ENCODE measurements around the gene KCNJ6. TPM values are rescaled to one million over a fixed set of nuclear protein-coding genes. Genes with fewer than 3 reads are reported as not detected.
"Not testable (repeated sequence)": the region's sequence is repeated elsewhere in the genome, so short reads cannot be mapped to it uniquely, and the experiment has no call there.

The KCNJ6 gene
- total RNA-seq, 1 donor from 2014 or later, result 0.52 TPM

DNA sequence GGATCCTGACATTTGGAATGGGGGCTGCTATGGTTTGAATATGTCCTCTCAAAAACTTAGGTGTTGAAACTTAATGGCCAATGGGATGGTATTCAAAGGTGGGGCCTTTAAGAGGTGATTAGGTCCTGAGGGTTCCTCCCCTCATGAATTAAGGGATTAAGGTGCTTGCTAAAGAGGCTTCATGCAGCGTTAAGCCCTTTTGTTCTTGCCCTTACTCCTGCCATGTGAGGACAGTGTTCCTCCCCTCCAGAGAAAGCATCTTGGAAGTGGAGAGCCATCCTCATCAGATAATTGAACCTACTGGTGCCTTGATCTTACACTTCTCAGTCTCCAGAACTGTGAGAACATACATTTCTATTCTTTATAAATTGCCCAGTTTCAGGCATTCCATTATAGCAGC is 146.6 kb downstream of the KCNJ6 start:
- Histone ChIP-seq H3K4me3 (ENCODE audit: low read length in 3 of 3) (no peak overlapping the region), H3K9ac (ENCODE audit: low read depth in 1 of 3, low read length in 3 of 3) (no peak overlapping the region), H3K27ac (ENCODE audit: low read depth, low read length) (no peak overlapping the region), H3K9me3 (ENCODE audit: control insufficient read depth in 3 of 3, low read length in 3 of 3) (no peaks in the 10 kb centered on the region), H3K36me3 (ENCODE audit: control insufficient read depth in 3 of 3, insufficient read depth in 3 of 3, low read length in 3 of 3) (no peaks in the 10 kb centered on the region), H3K4me1 (ENCODE audit: control insufficient read depth in 3 of 3, insufficient read depth in 3 of 3, low read length in 3 of 3) (no peaks in the 10 kb centered on the region), H3K27me3 (ENCODE audit: control insufficient read depth in 3 of 3, insufficient read depth in 3 of 3, low read length in 3 of 3) (peaks cover 0 to 4% (median 0%) of the 10 kb centered on the region in 3 donors)

DNA sequence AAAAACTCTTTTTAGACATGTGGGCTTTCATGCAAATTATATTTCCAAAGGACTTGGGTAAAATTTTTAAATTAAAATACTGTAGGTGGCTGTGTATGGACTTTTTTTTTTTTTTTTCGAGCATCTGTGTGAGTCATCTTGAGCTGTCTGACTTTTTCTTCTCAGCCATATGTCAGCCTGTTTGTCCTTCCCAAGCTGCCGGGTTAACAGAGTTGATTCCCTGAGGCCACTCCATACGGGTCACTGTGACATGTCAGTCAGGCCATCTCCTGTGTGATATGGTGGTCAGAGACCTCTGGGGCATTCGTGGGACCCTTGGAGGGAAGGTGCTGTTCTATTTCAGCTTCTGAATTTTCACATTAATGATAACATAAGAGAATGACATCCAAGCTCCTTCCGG is 148.3 kb downstream of the KCNJ6 start:
- Histone ChIP-seq H3K4me1 (ENCODE audit: control insufficient read depth in 3 of 3, insufficient read depth in 3 of 3, low read length in 3 of 3) (peaks cover 0 to 4% (median 0%) of the 10 kb centered on the region in 3 donors), H3K27ac (ENCODE audit: low read depth, low read length) (no peak overlapping the region), H3K27me3 (ENCODE audit: control insufficient read depth in 3 of 3, insufficient read depth in 3 of 3, low read length in 3 of 3) (peaks cover 0 to 5% (median 4%) of the 10 kb centered on the region in 3 donors), H3K36me3 (ENCODE audit: control insufficient read depth in 3 of 3, insufficient read depth in 3 of 3, low read length in 3 of 3) (no peaks in the 10 kb centered on the region), H3K9ac (ENCODE audit: low read depth in 1 of 3, low read length in 3 of 3) (no peak overlapping the region), H3K9me3 (ENCODE audit: control insufficient read depth in 3 of 3, low read length in 3 of 3) (no peaks in the 10 kb centered on the region), H3K4me3 (ENCODE audit: low read length in 3 of 3) (no peak overlapping the region)

DNA sequence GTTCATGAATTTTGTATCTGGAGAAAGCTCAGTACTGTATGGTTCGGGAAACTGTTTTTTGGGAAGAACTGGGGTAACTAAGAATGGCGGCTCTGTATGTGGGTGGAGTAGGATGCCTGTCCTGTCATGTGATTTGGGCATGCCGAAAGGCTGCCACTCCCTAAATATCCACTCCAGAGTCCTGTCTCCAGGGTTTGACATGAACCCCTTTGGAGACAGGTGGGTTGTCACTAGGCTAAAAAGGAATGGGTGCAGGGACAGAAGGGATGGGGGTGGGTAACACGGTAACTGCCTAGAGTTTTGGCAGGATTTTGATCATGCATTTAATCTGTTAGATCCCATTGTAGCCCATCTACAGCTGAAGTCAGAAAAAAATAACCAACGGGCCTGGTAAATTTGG is 150.1 kb downstream of the KCNJ6 start:
- no peak overlapping the region for H3K9ac ChIP-seq (ENCODE audit: low read depth in 1 of 3, low read length in 3 of 3)
- peaks cover 4 to 10% (median 5%) of the 10 kb centered on the region in 3 donors for H3K4me1 ChIP-seq (ENCODE audit: control insufficient read depth in 3 of 3, insufficient read depth in 3 of 3, low read length in 3 of 3)
- peaks cover 0 to 7% (median 5%) of the 10 kb centered on the region in 3 donors for H3K27me3 ChIP-seq (ENCODE audit: control insufficient read depth in 3 of 3, insufficient read depth in 3 of 3, low read length in 3 of 3)
- H3K27ac ChIP-seq (ENCODE audit: low read depth, low read length), result no peak overlapping the region
- no peaks in the 10 kb centered on the region for H3K36me3 ChIP-seq (ENCODE audit: control insufficient read depth in 3 of 3, insufficient read depth in 3 of 3, low read length in 3 of 3)
- no peak overlapping the region for H3K4me3 ChIP-seq (ENCODE audit: low read length in 3 of 3)
- no peaks in the 10 kb centered on the region for H3K9me3 ChIP-seq (ENCODE audit: control insufficient read depth in 3 of 3, low read length in 3 of 3)

DNA sequence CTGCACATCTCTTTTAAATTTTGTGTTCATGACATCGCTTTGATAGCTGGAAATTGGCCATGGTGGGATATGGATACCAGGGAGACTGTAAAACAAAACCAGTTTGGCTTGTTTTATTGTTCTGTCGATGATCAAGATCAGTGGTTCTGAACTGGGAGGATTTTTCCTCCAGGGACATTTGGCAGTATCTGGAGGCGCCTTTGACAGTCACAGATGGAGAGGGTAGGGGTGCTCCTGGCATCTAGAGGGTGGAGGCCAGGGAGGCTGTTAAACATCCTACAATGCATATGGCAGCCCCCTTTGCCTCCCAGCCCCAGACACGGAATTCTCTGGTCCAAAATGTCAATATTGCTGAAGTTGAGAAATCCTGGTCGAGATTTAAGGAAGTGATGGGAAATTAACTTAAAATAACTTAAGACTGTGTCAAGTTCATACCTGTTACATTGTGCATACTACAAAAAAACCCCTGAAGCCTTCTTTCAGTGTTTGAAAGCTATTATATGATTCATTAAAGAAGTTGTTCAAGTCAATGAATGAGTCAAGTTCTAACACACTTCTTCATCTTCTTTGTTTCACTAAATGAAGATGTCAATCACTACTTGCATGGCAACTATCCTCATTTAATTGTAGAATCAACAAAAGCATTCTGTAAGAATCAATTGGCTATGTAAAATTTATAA is 150.9 kb downstream of the KCNJ6 start:
- no peaks in the 10 kb centered on the region for H3K9me3 ChIP-seq (ENCODE audit: control insufficient read depth in 3 of 3, low read length in 3 of 3)
- no peak overlapping the region for H3K27ac ChIP-seq (ENCODE audit: low read depth, low read length)
- H3K9ac ChIP-seq (ENCODE audit: low read depth in 1 of 3, low read length in 3 of 3), result no peak overlapping the region
- H3K27me3 ChIP-seq (ENCODE audit: control insufficient read depth in 3 of 3, insufficient read depth in 3 of 3, low read length in 3 of 3), result peaks cover 0 to 12% (median 8%) of the 10 kb centered on the region in 3 donors
- H3K4me3 ChIP-seq (ENCODE audit: low read length in 3 of 3), result no peak overlapping the region
- peaks cover 4 to 10% (median 5%) of the 10 kb centered on the region in 3 donors for H3K4me1 ChIP-seq (ENCODE audit: control insufficient read depth in 3 of 3, insufficient read depth in 3 of 3, low read length in 3 of 3)
- H3K36me3 ChIP-seq (ENCODE audit: control insufficient read depth in 3 of 3, insufficient read depth in 3 of 3, low read length in 3 of 3), result no peaks in the 10 kb centered on the region

DNA sequence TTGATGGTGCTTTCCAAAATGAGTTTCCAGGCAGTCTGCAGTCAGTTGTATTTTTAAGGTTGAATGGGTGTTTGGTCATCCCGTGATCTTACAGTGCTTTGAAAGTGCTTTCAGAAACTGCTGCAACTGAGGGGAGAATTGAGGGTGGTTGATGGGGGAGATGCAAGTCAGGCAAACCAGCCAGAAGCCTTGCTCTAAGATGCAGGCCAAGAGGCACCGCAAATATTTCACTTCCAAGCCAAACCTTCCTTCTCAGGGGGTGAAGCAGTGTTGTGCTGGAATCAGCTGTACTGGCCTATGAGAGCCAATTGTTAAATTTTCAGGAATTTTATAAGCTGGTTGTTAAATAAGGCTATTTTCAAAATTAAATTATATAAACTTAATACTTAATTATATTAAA is 151.6 kb downstream of the KCNJ6 start:
- no peak overlapping the region for H3K27ac ChIP-seq (ENCODE audit: low read depth, low read length)

DNA sequence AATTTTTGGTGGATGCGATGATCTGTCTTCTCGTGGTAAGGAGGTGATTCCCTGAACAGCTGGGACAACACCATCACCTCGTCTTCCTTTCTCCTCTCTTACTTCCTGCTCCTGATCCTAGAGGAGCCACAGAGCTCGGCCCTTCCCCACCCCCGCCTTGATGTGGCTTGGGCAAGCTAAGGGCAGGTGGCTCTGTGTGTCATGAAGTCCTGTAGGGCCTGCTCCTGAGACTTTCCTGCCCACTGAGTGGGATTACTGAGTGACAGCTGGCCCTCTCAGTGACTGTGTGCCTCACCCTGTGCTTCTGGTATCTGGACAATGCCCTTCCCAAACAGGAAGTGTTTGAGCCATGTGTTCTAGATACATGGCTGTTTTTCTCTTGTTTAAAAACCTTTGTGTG is 153.0 kb downstream of the KCNJ6 start:
- Histone ChIP-seq H3K27ac (ENCODE audit: low read depth, low read length) (no peak overlapping the region), H3K4me3 (ENCODE audit: low read length in 3 of 3) (no peak overlapping the region), H3K27me3 (ENCODE audit: control insufficient read depth in 3 of 3, insufficient read depth in 3 of 3, low read length in 3 of 3) (peaks cover 5 to 16% (median 12%) of the 10 kb centered on the region in 3 donors), H3K9ac (ENCODE audit: low read depth in 1 of 3, low read length in 3 of 3) (no peak overlapping the region), H3K4me1 (ENCODE audit: control insufficient read depth in 3 of 3, insufficient read depth in 3 of 3, low read length in 3 of 3) (peaks cover 4 to 10% (median 5%) of the 10 kb centered on the region in 3 donors), H3K36me3 (ENCODE audit: control insufficient read depth in 3 of 3, insufficient read depth in 3 of 3, low read length in 3 of 3) (no peaks in the 10 kb centered on the region), H3K9me3 (ENCODE audit: control insufficient read depth in 3 of 3, low read length in 3 of 3) (no peaks in the 10 kb centered on the region)

More for the DNA sequence above, 151.6 kb downstream of the KCNJ6 start:
- H3K36me3 ChIP-seq (ENCODE audit: control insufficient read depth in 3 of 3, insufficient read depth in 3 of 3, low read length in 3 of 3), result no peaks in the 10 kb centered on the region
- H3K9ac ChIP-seq (ENCODE audit: low read depth in 1 of 3, low read length in 3 of 3), result no peak overlapping the region
- no peak overlapping the region for H3K4me3 ChIP-seq (ENCODE audit: low read length in 3 of 3)
- H3K27me3 ChIP-seq (ENCODE audit: control insufficient read depth in 3 of 3, insufficient read depth in 3 of 3, low read length in 3 of 3), result peaks cover 0 to 13% (median 11%) of the 10 kb centered on the region in 3 donors
- no peaks in the 10 kb centered on the region for H3K9me3 ChIP-seq (ENCODE audit: control insufficient read depth in 3 of 3, low read length in 3 of 3)
- peaks cover 4 to 10% (median 5%) of the 10 kb centered on the region in 3 donors for H3K4me1 ChIP-seq (ENCODE audit: control insufficient read depth in 3 of 3, insufficient read depth in 3 of 3, low read length in 3 of 3)

DNA sequence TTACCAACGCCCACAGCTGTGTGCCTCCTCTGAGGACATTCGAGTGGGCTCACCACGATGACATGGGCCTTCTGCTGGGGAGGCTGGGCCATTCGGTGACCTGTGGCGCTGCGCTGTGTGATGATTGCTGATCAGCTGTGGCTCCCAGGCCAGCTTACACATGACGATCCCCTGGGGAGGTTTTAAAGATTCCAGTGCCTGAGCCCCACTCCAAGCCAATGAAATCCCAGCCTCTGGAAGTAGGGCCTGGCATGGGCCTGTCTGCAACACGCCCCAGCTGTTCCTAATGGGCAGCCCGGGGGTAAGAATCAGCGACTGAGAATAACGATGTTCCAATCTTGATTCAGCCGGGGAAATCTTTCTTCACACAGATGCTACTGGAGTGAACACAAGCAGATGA is 153.7 kb downstream of the KCNJ6 start:
- Histone ChIP-seq H3K4me3 (ENCODE audit: low read length in 3 of 3) (no peak overlapping the region), H3K9ac (ENCODE audit: low read depth in 1 of 3, low read length in 3 of 3) (no peak overlapping the region), H3K27ac (ENCODE audit: low read depth, low read length) (no peak overlapping the region)

DNA sequence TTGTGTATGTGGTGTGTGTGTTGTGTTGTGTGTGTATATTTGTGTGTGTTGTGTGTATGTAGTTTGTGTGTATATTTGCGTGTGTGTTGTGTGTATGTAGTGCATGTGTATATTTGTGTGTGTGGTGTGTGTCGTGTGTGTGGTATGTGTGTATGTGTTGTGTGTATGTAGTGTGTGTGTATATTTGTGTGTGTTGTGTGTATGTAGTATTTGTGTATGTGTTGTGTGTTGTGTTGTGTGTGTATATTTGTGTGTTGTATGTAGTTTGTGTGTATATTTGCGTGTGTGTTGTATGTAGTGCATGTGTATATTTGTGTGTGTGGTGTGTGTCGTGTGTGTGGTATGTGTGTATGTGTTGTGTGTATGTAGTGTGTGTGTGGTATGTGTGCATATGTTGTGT is 154.9 kb downstream of the KCNJ6 start:
- not testable (repeated sequence) for H3K9me3 ChIP-seq (ENCODE audit: control insufficient read depth in 3 of 3, low read length in 3 of 3); H3K4me3 ChIP-seq (ENCODE audit: low read length in 3 of 3); H3K9ac ChIP-seq (ENCODE audit: low read depth in 1 of 3, low read length in 3 of 3); H3K36me3 ChIP-seq (ENCODE audit: control insufficient read depth in 3 of 3, insufficient read depth in 3 of 3, low read length in 3 of 3); H3K27ac ChIP-seq (ENCODE audit: low read depth, low read length)
- H3K4me1 ChIP-seq (ENCODE audit: control insufficient read depth in 3 of 3, insufficient read depth in 3 of 3, low read length in 3 of 3), result peaks cover 4 to 10% (median 5%) of the 10 kb centered on the region in 3 donors
- peaks cover 5 to 18% (median 12%) of the 10 kb centered on the region in 3 donors for H3K27me3 ChIP-seq (ENCODE audit: control insufficient read depth in 3 of 3, insufficient read depth in 3 of 3, low read length in 3 of 3)

More for the DNA sequence above, 153.7 kb downstream of the KCNJ6 start:
- H3K27me3 ChIP-seq (ENCODE audit: control insufficient read depth in 3 of 3, insufficient read depth in 3 of 3, low read length in 3 of 3), result peaks cover 5 to 16% (median 12%) of the 10 kb centered on the region in 3 donors
- H3K36me3 ChIP-seq (ENCODE audit: control insufficient read depth in 3 of 3, insufficient read depth in 3 of 3, low read length in 3 of 3), result no peaks in the 10 kb centered on the region
- peaks cover 4 to 10% (median 5%) of the 10 kb centered on the region in 3 donors for H3K4me1 ChIP-seq (ENCODE audit: control insufficient read depth in 3 of 3, insufficient read depth in 3 of 3, low read length in 3 of 3)
- peaks cover 0 to 2% (median 0%) of the 10 kb centered on the region in 3 donors for H3K9me3 ChIP-seq (ENCODE audit: control insufficient read depth in 3 of 3, low read length in 3 of 3)

DNA sequence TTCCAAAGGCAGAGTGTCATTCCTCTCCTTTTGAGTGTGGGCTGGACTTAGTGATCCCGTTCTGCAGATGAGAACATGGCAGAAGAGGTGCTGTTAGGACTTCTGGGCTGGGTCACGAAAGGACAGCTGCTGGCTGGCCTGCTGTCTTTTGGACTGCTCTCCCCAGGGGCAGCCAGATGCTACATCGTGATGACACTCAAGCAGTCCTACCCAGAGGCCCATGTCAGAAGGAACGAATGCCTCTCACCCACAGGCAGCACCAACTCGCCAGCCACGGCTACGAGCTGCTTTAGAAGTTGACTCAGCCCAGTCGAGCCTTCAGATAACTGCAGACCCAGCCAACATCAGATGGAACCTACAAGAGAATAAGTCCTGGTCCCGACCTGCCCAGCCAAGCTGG is 156.5 kb downstream of the KCNJ6 start:
- Histone ChIP-seq H3K9me3 (ENCODE audit: control insufficient read depth in 3 of 3, low read length in 3 of 3) (peaks cover 0 to 2% (median 0%) of the 10 kb centered on the region in 3 donors), H3K4me1 (ENCODE audit: control insufficient read depth in 3 of 3, insufficient read depth in 3 of 3, low read length in 3 of 3) (peaks cover 4 to 10% (median 5%) of the 10 kb centered on the region in 3 donors), H3K4me3 (ENCODE audit: low read length in 3 of 3) (no peak overlapping the region), H3K36me3 (ENCODE audit: control insufficient read depth in 3 of 3, insufficient read depth in 3 of 3, low read length in 3 of 3) (no peaks in the 10 kb centered on the region), H3K27ac (ENCODE audit: low read depth, low read length) (no peak overlapping the region), H3K27me3 (ENCODE audit: control insufficient read depth in 3 of 3, insufficient read depth in 3 of 3, low read length in 3 of 3) (peaks cover 5 to 21% (median 12%) of the 10 kb centered on the region in 3 donors), H3K9ac (ENCODE audit: low read depth in 1 of 3, low read length in 3 of 3) (no peak overlapping the region)

DNA sequence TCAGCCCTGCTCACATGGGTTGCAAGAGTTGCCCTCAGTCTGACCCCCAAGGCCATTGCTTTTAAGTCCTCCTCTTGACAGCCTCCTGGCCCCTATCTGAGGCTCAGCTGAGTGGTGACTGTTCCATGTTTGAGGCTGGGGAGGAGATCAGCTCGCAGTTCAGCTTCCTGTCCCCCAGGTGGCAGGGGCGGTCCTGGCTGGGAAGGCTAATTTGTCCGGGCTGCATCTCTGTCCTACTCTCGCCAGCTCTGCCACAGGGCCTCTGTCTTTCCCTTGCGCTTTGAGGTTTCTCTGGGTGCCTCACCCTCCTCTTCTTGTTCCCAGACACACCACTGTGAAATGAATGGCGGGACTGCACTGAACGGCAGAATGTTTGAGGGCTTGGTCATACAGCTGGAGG is 157.3 kb downstream of the KCNJ6 start:
- peaks cover 0 to 2% (median 0%) of the 10 kb centered on the region in 3 donors for H3K9me3 ChIP-seq (ENCODE audit: control insufficient read depth in 3 of 3, low read length in 3 of 3)
- no peak overlapping the region for H3K9ac ChIP-seq (ENCODE audit: low read depth in 1 of 3, low read length in 3 of 3)
- peaks cover 5 to 22% (median 12%) of the 10 kb centered on the region in 3 donors for H3K27me3 ChIP-seq (ENCODE audit: control insufficient read depth in 3 of 3, insufficient read depth in 3 of 3, low read length in 3 of 3)
- no peaks in the 10 kb centered on the region for H3K36me3 ChIP-seq (ENCODE audit: control insufficient read depth in 3 of 3, insufficient read depth in 3 of 3, low read length in 3 of 3)
- H3K27ac ChIP-seq (ENCODE audit: low read depth, low read length), result no peak overlapping the region
- no peak overlapping the region for H3K4me3 ChIP-seq (ENCODE audit: low read length in 3 of 3)
- peaks cover 4 to 10% (median 5%) of the 10 kb centered on the region in 3 donors for H3K4me1 ChIP-seq (ENCODE audit: control insufficient read depth in 3 of 3, insufficient read depth in 3 of 3, low read length in 3 of 3)

Data from skeletal muscle tissue (tissue), 4 donors.